Suprapubic skin (tissue), 4 donors: ENCODE results near the gene TLL1. TPM values are rescaled to one million over a fixed set of nuclear protein-coding genes. Genes with fewer than 3 reads are reported as not detected.

Experiments
- DNase-seq, 2 donors: peaks; one replicate each; pipeline ENCODE4 v3.0.0-alpha.2; 2019; ENCODE audit warnings: low spot score in 2 of 2
- H3K27ac ChIP-seq: fragments of 200-600 bp; sonication (generic); one replicate; pipeline ENCODE4 v1.5.1; 2019
- H3K27me3 ChIP-seq: fragments of 200-600 bp; sonication (generic); one replicate; pipeline ENCODE4 v1.5.1; 2019
- H3K36me3 ChIP-seq: fragments of 200-600 bp; sonication (generic); one replicate; pipeline ENCODE4 v1.5.1; 2019
- H3K4me1 ChIP-seq: fragments of 200-600 bp; sonication (generic); one replicate; pipeline ENCODE4 v1.5.1; 2019
- H3K4me3 ChIP-seq: fragments of 200-600 bp; sonication (generic); one replicate; pipeline ENCODE4 v1.5.1; 2019; ENCODE audit warnings: mild to moderate bottlenecking
- H3K9me3 ChIP-seq: fragments of 200-600 bp; sonication (generic); one replicate; pipeline ENCODE4 v1.5.1; 2019
- EP300 ChIP-seq: sonication (generic); formaldehyde crosslinking; IDR thresholded peaks from one replicate; pipeline ENCODE4 v1.6.1; 2017; ENCODE audit warnings: antibody characterized with exemption
- POLR2A ChIP-seq, 2 donors: fragments of 450-650 bp; IDR thresholded peaks; one replicate each; pipeline ENCODE4 v1.6.1; 2017; ENCODE audit warnings: antibody characterized with exemption in 2 of 2, mild to moderate bottlenecking in 2 of 2, moderate library complexity in 2 of 2
- POLR2AphosphoS5 ChIP-seq, 3 donors: sonication (generic); formaldehyde crosslinking; IDR thresholded peaks; one replicate each; pipeline ENCODE4 v1.6.1; 2017; ENCODE audit warnings: antibody characterized with exemption in 3 of 3
- WGBS: methylation state at CpG from one replicate; pipeline ENCODE4 v1.1.5; 2018; 5-methylcytosine and 5-hydroxymethylcytosine counted together
- total RNA-seq, 4 donors: library from RNA; depleted of rRNA; stranded (reverse); fragments of >200 nt; gene quantifications; one replicate each; pipeline ENCODE4 v1.1.0, GENCODE V29; 2016
- TF ChIP-seq, protein P1 (sequence below), 2 donors: fragments of 200-600 bp in 1 of 2; fragments of 450-650 bp in 1 of 2; sonication (generic) in 1 of 2; IDR thresholded peaks; one replicate each; pipeline ENCODE4 v1.5.1; 2016 to 2019; ENCODE audit warnings: antibody characterized with exemption in 2 of 2, mild to moderate bottlenecking in 1 of 2, moderate library complexity in 1 of 2

Gene TLL1
- total RNA-seq, 4 donors from 2014 or later: 6.4 to 12.9 (median 8.6) TPM

- TF ChIP-seq POLR2AphosphoS5 (IDR thresholded peaks at IDR 0.05) (no peak), EP300 (no peak), POLR2A (IDR thresholded peaks at IDR 0.05) (no peak)
- TF ChIP-seq, protein P1, sequence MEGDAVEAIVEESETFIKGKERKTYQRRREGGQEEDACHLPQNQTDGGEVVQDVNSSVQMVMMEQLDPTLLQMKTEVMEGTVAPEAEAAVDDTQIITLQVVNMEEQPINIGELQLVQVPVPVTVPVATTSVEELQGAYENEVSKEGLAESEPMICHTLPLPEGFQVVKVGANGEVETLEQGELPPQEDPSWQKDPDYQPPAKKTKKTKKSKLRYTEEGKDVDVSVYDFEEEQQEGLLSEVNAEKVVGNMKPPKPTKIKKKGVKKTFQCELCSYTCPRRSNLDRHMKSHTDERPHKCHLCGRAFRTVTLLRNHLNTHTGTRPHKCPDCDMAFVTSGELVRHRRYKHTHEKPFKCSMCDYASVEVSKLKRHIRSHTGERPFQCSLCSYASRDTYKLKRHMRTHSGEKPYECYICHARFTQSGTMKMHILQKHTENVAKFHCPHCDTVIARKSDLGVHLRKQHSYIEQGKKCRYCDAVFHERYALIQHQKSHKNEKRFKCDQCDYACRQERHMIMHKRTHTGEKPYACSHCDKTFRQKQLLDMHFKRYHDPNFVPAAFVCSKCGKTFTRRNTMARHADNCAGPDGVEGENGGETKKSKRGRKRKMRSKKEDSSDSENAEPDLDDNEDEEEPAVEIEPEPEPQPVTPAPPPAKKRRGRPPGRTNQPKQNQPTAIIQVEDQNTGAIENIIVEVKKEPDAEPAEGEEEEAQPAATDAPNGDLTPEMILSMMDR (IDR thresholded peaks at IDR 0.05): no peak
- Histone ChIP-seq H3K4me1 (peaks cover 3% of the 10 kb centered on the region), H3K27me3 (no peaks in the 10 kb centered on the region), H3K36me3 (no peaks in the 10 kb centered on the region), H3K27ac (no peak overlapping the region), H3K4me3 (no peak overlapping the region), H3K9me3 (no peaks in the 10 kb centered on the region)
- WGBS: 72% methylated on average over 2 of the region's 2 CpGs
- DNase-seq: no peak
Measured at GRCh38 chr4:165929662-165930061, 56.6 kb downstream of the TLL1 start.

DNA sequence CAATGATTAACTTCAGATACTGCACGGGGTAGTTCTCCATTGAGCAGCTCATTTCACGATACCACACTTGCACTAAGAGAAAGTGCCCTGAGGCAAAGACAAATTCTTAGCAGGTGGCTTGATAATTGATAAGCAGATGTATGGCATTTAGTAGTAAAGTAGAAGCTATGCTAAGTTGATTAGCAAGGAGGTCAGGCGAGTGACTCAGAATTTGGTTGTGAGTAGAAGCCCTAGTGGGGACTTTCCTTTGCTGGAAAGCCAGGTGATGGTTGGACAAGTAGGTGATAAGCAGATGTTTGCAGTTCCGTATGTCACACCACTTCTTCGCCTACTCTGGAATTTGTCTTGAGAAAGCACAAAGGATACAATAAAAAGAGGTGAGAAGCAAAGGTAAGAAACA is 58.7 kb downstream of the TLL1 start:
- peaks cover 3% of the 10 kb centered on the region for H3K4me1 ChIP-seq
- WGBS: 74% methylated on average over 5 of the region's 5 CpGs
- TF ChIP-seq POLR2AphosphoS5 (IDR thresholded peaks at IDR 0.05) (no peak), EP300 (no peak)
- DNase-seq: no peak
- no peaks in the 10 kb centered on the region for H3K27me3 ChIP-seq
- no peak overlapping the region for H3K4me3 ChIP-seq
- H3K27ac ChIP-seq: no peak overlapping the region
- H3K36me3 ChIP-seq: no peaks in the 10 kb centered on the region
- no peaks in the 10 kb centered on the region for H3K9me3 ChIP-seq

DNA sequence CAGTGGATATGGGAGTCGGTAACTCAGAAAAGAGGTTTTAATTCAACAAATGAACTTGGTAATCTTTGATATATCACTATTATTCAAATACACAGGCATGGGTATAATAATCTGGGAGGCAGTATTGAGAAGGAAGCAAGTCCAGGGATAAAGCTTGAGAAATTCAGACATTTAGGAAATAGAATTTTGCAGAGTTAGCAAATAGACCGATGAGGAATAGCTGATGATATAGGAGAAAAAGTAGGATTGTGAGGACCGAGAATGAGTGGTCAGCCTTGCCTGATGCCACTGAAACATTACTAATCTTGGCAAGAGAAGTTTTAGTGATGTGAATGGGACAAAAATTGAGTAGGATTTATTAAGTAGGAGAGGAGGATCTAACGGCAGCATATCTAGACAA is 71.9 kb downstream of the TLL1 start:
- WGBS: 92% methylated on average over 4 of the region's 4 CpGs
- Histone ChIP-seq H3K27me3 (no peaks in the 10 kb centered on the region), H3K36me3 (no peaks in the 10 kb centered on the region), H3K9me3 (peaks cover 4% of the 10 kb centered on the region), H3K27ac (no peak overlapping the region), H3K4me3 (no peak overlapping the region), H3K4me1 (no peaks in the 10 kb centered on the region)
- TF ChIP-seq EP300 (no peak), POLR2A (IDR thresholded peaks at IDR 0.05) (no peak), POLR2AphosphoS5 (IDR thresholded peaks at IDR 0.05) (no peak)
- TF ChIP-seq, protein P1 (IDR thresholded peaks at IDR 0.05): no peak
- DNase-seq: no peak

DNA sequence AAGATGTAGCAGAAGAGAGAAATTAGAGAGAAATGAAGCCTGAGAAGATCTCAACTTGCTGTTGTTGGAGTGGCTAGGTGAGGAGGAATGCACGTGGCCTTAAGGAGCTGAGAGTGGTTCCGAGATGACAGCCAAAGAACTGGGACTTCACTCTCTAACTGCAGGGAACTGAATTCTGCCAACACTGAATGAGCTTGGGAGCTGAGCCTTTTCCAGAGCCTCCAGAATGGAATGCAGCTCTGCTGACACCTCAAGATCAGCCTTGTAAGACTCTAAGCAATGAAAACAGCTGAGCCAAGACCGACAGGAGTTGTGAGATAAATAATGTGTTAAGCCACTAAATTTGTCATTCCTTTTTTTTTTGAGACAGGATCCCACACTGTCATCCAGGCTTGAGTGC is 73.0 kb downstream of the TLL1 start:
- WGBS: 72% methylated on average over 3 of the region's 3 CpGs
- Histone ChIP-seq H3K9me3 (peaks cover 4% of the 10 kb centered on the region), H3K4me1 (no peaks in the 10 kb centered on the region), H3K4me3 (no peak overlapping the region), H3K36me3 (no peaks in the 10 kb centered on the region), H3K27me3 (no peaks in the 10 kb centered on the region), H3K27ac (no peak overlapping the region)
- no peak for TF ChIP-seq EP300
- TF ChIP-seq POLR2A (IDR thresholded peaks at IDR 0.05): no peak
- no peak for DNase-seq

- H3K9me3 ChIP-seq: peaks cover 4% of the 10 kb centered on the region
- H3K4me3 ChIP-seq: no peak overlapping the region
- TF ChIP-seq POLR2A (IDR thresholded peaks at IDR 0.05): no peak
- TF ChIP-seq EP300: no peak
- TF ChIP-seq POLR2AphosphoS5 (IDR thresholded peaks at IDR 0.05): no peak
- TF ChIP-seq, protein P1 (IDR thresholded peaks at IDR 0.05): no peak
- H3K36me3 ChIP-seq: no peaks in the 10 kb centered on the region
- 94% methylated on average over 3 of the region's 3 CpGs for WGBS
- H3K27ac ChIP-seq: no peak overlapping the region
- no peaks in the 10 kb centered on the region for H3K4me1 ChIP-seq
- no peak for DNase-seq
- H3K27me3 ChIP-seq: no peaks in the 10 kb centered on the region
Measured at GRCh38 chr4:165947019-165947418, 74.0 kb downstream of the TLL1 start.

GRCh38 chr4:165953181-165953580 is 80.1 kb downstream of the TLL1 start:
- H3K4me1 ChIP-seq: no peaks in the 10 kb centered on the region
- H3K36me3 ChIP-seq: no peaks in the 10 kb centered on the region
- H3K9me3 ChIP-seq: peaks cover 12% of the 10 kb centered on the region
- H3K27ac ChIP-seq: no peak overlapping the region
- WGBS: 60% methylated on average over 4 of the region's 4 CpGs
- DNase-seq: no peak
- no peak overlapping the region for H3K4me3 ChIP-seq
- TF ChIP-seq EP300 (no peak), POLR2AphosphoS5 (IDR thresholded peaks at IDR 0.05) (no peak), POLR2A (IDR thresholded peaks at IDR 0.05) (no peak)
- TF ChIP-seq, protein P1 (IDR thresholded peaks at IDR 0.05): no peak
- H3K27me3 ChIP-seq: no peaks in the 10 kb centered on the region
